NOMO-1 (cell line): Measurements from ENCODE around the gene PKP1.

Experiments used
- DNase-seq, 2 experiments: peaks; one replicate each; lab custom pipeline; 2025; ENCODE audit not compliant: unreplicated experiment in 2 of 2; lab: John Stamatoyannopoulos, UW

Gene PKP1

DNA sequence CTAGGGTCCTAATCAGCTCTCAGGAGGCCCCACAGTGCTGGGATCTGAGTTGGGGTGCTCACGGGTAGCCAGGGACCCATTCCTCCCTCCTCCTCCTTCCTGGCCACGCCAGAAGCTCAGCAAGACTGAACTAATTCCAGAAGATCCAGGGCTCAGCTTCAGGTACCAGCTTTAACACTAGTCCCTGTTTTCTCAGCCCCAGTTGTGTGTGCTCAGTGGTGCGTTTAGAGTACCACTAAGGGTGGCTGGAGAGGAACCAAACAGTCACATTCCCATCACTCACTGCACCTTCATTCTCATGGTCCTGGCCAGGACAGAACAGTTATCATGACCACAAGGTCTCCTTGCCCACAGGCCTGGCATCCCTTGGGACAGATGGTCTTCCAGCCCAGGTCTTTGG, 20.8 kb downstream of the PKP1 start:
- no peak for DNase-seq

DNA sequence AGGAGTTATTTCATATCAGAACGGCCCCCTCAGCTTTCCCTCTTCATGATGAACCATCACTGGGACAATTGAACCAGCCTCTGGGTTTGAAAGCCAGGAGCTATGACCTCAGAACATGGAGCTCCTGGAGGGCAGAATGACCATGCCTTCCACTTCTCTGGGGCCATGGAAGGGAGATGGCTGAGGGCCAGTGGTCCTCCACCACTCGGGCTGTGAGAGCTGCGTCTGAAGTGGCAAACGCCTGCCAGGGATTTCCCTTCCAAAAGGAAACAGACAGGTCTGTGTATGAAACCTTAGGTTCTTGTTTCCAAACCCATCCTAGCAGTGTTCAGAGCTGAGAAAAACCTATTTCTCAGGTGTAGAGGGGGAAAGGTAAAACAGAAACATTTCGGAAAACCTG, 22.5 kb downstream of the PKP1 start:
- no peak for DNase-seq

DNA sequence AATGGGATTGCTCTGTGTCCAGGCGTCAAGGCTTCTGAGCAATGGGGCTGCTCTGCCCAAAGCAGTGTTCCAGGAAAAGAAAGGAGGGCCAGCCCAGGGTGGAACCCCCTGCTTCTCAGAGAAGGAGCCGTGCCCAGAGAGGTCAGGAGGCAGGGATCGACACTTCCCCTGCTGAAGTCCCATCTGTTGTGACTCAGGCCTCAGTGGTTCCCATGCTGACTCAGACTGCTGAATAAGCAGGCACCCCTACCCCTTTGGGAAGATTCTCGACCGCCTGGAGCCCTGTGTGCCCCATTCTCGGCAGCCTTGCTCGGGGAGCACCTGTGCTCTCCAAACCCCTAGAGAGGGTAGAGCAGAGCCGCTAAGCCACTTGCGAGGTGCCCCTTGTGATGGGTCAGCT, 23.9 kb downstream of the PKP1 start:
- no peak for DNase-seq

DNA sequence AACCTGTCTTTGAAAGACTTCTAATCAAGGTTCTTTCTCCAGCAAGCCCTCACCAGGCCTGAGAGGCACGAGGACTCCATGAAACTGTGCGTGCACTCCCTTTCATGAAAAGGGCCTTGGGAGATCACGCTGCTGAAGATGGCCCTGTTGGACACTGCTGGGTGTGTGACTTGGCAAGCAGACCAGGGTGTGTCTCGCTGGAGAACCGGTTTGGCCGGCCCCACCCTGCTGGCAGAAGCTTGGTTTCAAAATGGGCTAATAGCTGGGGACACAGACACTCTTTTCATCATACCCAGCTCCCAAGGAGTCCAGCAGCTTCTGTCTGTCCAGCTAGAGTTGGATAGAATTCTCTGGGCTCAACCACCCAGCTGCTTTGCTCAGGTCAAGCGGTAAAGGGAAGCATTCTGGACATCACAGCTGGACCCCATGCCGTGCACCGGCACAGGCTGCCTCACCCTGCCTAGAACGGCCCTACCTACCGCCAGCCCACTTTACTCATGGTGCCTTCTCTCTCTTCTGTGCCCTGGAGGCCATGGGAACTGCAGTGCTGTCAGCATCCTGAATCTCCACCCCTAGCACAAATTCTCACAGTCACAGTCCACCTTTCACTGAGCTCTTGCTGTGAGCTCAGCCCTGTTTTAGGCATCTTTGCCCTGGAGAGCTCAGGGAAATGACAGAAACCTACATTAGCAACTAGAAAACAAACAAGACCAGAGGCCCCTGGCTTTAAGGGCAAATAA, 24.6 kb downstream of the PKP1 start:
- no peak for DNase-seq

DNA sequence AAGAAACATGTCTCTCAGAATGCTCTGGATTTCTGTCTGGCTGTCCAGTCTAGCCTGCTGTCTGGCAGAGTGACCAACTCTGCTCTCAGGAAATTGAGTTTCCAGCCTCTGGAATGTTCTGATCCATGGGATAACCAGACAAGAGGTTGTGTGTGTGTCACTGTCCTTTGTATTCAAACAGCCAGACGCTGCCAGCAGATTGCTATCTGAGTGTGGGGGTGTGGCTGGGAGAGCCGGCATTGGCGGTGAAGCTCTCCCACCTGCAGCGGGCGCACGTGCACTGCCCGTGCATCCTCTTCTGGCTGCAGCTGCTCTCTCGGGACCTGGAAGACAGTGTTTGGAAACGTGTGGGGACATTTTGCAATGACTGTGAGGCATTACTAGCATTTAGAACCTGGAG, 26.1 kb downstream of the PKP1 start:
- peak in 1 of 2 experiments; percentile 9 for DNase-seq

DNA sequence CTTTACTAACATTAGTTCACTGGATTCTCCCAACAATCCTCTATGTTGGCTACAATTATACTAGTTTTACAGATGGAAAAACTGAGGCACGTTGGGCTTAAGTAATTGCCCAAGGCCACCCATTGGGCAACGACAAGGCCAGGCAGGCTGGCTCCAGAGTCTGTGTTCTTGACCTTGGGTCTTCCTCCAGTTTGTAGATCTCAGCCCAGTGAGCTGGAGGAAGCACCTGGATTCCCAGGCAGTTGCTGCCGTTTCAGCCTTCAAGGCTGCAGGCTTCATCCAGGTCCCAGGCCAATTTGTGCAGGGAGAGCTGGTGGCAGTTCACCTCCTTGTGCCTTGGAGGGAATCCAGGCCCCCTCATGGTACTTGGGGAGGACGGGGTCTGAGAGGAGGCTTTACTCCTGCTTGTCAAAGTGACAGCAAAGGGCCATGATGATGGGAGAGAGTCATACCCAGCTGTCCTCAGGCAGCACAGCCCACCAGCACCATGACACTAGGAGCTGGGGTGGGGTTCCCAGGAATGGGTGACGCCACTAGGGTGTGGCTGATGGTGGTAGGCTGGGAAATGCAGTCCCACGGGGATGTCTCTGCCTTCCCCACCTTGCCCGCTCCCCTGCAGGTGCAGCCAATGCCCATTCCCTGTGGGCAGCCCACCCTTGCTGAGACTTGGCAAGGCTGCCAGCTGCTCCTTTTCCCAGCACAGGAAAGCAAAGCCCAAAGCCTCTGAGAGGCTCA, 27.1 kb downstream of the PKP1 start:
- no peak for DNase-seq

DNA sequence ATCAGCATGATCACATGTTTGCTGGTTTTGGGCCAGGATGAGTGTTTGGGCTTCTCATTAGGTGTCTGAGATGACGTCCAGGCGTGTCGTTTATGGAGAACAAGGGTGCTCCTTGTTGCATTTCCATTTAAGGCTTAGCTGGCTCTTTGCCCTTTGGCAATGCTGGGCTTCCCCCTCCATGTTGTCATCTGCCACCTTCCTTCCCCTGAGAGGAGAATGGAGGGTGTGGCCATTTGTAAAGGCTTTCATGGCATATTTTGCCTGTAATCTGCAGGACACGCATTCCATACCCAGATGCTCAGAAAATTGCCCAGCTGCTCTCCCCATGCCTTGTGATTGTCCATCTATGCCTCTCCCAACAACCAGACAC, 27.7 kb downstream of the PKP1 start:
- DNase-seq: no peak

DNA sequence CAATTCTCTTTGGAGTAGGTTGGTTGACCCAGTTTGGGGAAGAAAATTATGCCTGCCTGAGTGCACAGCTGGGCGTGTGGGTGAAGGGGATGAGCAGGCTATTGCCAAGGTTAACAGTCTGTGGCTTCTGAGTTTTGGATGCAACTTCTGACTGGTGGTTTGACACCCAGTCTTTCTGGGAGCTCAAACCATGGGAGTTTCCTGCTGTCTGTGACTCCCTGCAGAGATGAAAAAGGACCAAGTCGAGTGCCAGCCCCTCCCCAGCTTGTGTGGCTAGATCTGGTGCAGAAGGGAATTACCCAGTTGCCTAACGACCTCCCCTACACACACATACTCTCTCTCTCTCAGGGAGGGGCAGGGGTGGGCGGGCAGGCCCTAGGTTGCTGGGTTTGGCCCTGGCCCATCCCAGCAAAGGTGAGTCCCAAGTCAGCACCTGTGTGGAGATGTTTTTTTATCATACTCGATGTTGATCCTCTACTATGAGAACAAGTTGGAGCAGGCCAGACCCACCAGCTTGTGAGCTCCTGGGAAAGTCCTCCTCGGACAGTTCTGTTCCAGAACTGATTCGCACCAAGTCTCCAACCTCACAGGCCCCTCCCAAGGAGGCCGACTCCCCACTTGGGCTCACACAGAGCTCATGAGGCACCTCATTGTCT, 28.2 kb downstream of the PKP1 start:
- DNase-seq: no peak

DNA sequence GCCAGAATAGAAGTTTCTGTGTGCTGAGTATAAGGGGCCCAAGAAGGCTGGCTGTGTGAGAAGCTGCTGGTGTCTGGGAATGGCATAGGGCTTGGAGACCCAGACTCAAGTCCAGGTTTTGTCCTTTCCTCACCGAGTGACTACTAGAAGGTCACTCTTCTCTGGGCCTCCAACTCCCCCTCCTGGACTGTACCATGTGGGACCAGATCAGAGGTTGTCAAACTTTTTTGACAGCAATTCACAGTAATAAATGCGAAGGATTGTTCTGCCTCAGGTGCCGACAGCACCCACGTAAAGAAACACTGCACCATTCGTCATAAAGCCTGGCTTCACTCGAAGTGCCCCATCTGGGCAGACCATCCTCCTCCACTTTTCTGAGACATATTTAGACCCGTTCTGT, 29.0 kb downstream of the PKP1 start:
- no peak for DNase-seq

DNA sequence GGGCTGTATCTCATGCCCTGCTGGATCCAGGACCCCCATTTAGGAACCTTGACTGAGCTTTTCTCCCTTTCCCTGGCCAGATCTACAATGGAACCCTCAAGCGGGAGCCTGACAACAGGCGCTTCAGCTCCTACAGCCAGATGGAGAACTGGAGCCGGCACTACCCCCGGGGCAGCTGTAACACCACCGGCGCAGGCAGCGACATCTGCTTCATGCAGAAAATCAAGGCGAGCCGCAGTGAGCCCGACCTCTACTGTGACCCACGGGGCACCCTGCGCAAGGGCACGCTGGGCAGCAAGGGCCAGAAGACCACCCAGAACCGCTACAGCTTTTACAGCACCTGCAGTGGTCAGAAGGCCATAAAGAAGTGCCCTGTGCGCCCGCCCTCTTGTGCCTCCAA, 29.8 kb downstream of the PKP1 start:
- DNase-seq: no peak

DNA sequence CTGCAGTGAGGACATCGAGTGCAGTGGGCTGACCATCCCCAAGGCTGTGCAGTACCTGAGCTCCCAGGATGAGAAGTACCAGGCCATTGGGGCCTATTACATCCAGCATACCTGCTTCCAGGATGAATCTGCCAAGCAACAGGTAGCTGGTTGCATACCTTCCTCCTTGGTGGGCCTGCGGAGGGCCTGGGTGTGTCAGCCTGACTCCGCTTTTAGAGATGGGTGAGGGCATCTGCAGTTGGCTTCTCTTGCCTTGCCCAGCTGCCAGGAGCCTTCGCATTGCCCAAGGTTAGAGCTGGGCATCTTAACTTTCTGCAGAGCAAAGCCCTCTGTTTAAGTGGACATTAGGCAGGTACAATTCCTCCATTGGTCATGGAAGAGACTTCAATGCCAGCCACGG, 33.2 kb downstream of the PKP1 start:
- DNase-seq: no peak

DNA sequence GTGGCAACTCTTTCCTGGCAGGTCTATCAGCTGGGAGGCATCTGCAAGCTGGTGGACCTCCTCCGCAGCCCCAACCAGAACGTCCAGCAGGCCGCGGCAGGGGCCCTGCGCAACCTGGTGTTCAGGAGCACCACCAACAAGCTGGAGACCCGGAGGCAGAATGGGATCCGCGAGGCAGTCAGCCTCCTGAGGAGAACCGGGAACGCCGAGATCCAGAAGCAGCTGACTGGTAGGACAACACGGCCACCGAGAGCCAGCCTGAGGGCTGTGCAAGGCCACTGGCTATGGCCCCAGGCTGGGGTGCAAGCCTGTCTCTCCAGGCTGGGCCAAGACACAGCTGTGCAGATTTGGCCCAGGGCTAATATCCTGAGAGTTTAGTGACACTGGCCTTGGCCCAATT, 34.2 kb downstream of the PKP1 start:
- DNase-seq: no peak

DNA sequence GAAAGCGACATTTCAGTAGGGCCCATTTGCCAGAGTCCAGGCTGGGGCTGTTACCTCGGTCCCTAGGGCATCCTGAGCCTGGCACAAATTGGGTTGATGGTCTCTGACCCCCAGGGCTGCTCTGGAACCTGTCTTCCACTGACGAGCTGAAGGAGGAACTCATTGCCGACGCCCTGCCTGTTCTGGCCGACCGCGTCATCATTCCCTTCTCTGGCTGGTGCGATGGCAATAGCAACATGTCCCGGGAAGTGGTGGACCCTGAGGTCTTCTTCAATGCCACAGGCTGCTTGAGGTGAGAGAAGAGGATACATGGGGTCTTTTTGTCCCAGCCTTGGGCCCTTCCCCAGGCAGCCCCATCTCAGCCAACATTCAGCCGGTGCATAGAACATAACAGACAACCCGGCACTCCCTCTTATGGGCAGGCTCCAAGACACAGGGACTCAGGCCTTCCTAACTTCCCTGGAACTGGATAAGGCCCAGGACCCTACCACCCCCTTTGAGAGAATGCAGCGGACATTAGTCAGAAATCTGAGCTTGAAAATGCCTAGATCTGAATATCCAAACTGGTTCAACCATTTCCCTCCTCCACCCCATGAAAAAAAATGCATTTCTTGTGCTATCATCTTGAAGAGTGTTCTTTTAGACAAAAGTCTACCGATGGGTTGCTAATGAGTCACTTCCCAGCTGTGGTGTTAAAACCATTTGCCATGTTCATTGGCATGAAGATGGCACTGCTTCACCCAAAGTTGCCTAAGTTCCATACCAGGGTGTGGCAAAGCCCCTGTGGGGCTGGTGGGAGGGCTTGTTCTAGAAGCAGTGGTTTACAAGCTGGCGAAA, 35.4 kb downstream of the PKP1 start:
- DNase-seq: no peak

DNA sequence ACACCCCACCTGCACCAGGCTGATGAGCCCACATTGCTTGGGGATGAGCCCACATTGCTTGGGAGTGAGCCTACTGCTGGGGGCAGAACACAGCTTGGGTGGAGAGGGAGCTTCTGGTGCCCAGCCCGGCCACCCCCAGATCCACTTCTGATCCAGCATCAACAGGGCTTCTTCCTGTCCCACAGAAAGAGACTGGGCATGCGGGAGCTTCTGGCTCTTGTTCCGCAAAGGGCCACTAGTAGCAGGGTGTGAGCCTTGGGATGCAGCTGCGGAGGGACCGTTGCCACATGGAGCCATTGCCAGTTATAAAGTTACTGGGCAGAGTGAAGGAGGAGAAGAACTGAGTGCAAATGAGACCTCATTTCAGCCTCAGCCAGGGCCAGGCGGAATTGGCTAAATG, 36.3 kb downstream of the PKP1 start:
- DNase-seq: no peak

DNA sequence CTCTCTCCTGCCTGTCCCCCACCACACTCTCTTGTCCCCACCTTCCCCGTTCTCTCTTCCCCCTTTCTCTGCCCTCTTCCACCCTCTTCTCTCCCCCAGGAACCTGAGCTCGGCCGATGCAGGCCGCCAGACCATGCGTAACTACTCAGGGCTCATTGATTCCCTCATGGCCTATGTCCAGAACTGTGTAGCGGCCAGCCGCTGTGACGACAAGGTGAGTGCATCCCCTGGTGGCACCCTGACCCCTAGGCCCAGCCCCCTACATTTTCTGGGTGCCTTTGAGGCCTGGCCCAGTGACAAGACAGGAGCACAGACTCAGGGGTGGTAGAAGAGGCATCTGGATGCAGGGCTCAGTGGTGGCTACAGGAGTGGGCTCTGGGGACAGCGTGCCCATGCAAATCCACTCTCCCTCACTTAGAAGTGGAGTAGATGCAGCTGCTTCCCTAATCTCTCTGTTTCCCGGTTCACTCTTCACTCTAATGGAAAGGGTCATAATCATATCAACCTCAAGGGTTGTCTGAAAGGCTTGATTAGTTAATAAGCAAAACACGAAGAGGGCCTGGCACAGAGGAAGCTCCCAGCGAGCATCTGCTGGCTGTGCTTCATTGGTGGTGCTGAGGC, 37.0 kb downstream of the PKP1 start:
- no peak for DNase-seq

DNA sequence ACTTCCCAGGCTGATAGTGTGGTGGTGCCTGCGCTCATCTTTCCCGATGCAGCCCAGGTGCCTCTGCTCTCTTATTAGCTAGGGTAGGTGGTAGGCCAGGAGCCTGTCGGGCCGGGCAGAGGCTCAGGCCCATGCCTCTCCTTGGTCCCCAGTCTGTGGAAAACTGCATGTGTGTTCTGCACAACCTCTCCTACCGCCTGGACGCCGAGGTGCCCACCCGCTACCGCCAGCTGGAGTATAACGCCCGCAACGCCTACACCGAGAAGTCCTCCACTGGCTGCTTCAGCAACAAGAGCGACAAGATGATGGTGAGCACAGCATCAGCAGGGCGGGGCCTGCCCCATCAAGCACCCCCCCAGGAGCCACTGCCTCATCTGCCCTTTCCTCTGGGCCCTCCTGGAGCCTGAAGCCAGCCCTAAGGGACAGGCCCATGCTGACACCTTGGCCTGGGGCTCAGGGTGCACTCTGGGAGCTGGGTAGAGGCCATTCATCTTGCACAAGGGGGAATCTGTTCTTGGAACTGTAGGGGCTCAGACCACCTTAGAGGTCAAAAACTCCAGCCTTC, 38.6 kb downstream of the PKP1 start:
- no peak for DNase-seq

DNA sequence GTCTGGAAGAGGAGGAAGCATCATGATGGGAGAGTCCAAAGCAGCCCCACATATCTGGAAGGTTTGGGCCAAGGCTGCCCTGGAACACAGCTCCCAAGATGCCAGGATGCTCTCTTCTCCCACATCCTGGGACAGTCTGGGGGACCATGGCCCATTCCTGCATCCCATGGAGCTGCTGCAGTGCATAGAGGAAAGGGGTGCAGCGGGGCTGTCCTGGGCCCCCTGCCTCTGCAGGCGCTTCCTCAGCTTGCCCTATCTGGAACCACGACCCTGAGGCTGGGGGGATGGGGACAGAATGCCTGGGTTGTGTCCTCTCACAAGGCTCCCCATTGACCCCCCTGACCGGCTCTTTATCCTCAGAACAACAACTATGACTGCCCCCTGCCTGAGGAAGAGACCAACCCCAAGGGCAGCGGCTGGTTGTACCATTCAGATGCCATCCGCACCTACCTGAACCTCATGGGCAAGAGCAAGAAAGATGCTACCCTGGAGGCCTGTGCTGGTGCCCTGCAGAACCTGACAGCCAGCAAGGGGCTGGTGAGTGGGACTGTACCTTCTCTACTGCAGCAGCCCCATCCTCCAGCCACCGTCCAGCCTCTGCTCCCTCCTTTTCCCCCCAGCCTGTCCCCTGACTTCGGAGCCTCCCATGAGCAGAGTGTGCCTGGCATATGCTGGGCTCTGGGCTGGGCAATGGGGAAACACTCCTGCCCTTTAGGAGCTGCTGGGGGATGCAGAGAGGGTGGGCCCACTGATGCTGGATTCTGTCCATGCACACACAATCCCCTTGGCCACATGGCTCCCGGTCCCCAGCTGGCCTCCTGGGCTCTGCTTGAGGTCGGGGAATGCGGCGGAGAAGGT, 39.6 kb downstream of the PKP1 start:
- DNase-seq: no peak

DNA sequence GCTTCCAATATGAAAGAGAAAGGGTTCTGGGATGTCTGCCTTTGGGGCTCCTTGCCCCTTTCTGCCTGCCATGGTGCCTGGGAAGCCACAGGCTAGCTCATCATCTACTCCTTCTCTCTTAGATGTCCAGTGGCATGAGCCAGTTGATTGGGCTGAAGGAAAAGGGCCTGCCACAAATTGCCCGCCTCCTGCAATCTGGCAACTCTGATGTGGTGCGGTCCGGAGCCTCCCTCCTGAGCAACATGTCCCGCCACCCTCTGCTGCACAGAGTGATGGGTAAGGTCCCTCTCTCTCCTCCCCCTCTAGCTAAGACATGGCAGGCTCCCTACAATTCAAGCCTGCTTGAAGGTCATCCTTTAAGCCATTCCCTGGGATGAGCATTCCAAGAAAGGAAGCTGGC, 41.0 kb downstream of the PKP1 start:
- no peak for DNase-seq

DNA sequence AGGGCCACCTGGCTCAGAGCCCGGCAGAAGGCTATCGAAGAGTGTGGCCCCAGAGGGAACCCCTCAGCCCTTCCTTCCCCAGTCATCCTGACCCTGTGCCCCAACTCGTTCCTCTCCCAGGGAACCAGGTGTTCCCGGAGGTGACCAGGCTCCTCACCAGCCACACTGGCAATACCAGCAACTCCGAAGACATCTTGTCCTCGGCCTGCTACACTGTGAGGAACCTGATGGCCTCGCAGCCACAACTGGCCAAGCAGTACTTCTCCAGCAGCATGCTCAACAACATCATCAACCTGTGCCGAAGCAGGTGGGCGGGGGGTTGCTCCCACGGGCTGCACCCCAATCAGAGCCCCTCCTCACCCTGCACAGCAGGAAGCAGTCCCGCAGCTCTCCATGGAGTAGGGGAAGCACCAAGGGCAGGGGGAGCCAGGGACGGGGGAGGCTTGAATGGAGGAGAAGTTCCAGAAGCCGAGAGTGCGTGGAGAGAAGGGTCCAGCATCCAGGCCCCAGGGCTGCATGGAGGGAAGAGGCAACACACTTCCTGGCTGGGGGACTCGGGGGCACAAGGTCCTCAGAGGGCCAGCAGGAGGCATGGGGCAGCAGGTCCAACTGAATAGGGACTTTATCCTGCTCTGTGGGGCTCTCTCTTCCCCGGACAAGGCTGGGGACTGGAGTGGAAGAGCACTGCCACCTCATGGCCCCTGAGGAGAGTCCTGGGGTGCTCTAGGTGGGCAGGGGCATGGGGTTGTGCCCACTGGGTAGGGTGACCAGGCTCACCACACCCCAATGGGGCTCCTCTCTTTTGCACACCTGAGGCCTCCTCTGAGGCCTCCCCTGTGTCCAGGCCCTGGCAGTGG, 41.7 kb downstream of the PKP1 start:
- DNase-seq: no peak
